ENCODE measurements around the gene CNTNAP2.

- TF ChIP-seq SIRT6 (IDR thresholded peaks at IDR 0.05; ENCODE audit: low read length) (no peak), KDM5A (IDR thresholded peaks at IDR 0.05; ENCODE audit: low read length) (no peak), YY1 (IDR thresholded peaks at IDR 0.05; ENCODE audit: low read depth, low read length) (no peak), HDAC2 (IDR thresholded peaks at IDR 0.05; ENCODE audit: borderline replicate concordance in 1 of 2, low read depth in 2 of 2, low read length in 2 of 2) (no peak), EP300 (IDR thresholded peaks at IDR 0.05; ENCODE audit: borderline replicate concordance in 1 of 2, low read depth in 2 of 2, low read length in 2 of 2) (no peak), CHD1 (IDR thresholded peaks at IDR 0.05; ENCODE audit: low read depth, low read length) (no peak), POLR2A (IDR thresholded peaks at IDR 0.05; ENCODE audit: control extremely low read depth in 1 of 2, low read depth in 2 of 2, low read length in 2 of 2) (no peak), GABPA (IDR thresholded peaks at IDR 0.05; ENCODE audit: borderline replicate concordance, insufficient read depth, low read length) (no peak), MAX (IDR thresholded peaks at IDR 0.05) (no peak), EGR1 (IDR thresholded peaks at IDR 0.05; ENCODE audit: borderline replicate concordance, low read depth, low read length) (no peak), RAD21 (IDR thresholded peaks at IDR 0.05 in 1 of 2, conservative IDR thresholded peaks at IDR 0.05 in 1 of 2; ENCODE audit: low read depth in 2 of 2, low read length in 2 of 2) (no peak), NANOG (IDR thresholded peaks at IDR 0.05; ENCODE audit: insufficient read depth, low read depth, low read length, poor library complexity, severe bottlenecking) (no peak), POLR2AphosphoS5 (IDR thresholded peaks at IDR 0.05; ENCODE audit: low read depth, low read length) (no peak), ATF2 (IDR thresholded peaks at IDR 0.05; ENCODE audit: low read length) (no peak)
Measured at GRCh38 chr7:148334441-148334956, 2217.9 kb downstream of the CNTNAP2 start.
